Measurements from ENCODE around the gene EVI5. TPM values are rescaled to one million over a fixed set of nuclear protein-coding genes. Genes with fewer than 3 reads are reported as not detected.
"Not testable (repeated sequence)": the region's sequence is repeated elsewhere in the genome, so short reads cannot be mapped to it uniquely, and the experiment has no call there.

The EVI5 gene
- total RNA-seq, 2 experiments from 2014 or later, result 25.7 to 27.9 TPM

GRCh38 chr1:92663775-92664174 is 121.1 kb downstream of the EVI5 start:
- no peaks in the 10 kb centered on the region for H3K4me1 Mint-ChIP-seq (ENCODE audit: low read depth)
- POLR2A ChIA-PET, result interaction anchor here (1.0 kb wide), 1 partner anchor 383 kb away, joined by 4 read pairs; no protein-coding TSS in a partner anchor
- H3K9me3 Mint-ChIP-seq, result no peaks in the 10 kb centered on the region
- no peak overlapping the region for H3K27ac Mint-ChIP-seq
- intact Hi-C loops (cut with micrococcal nuclease), result no loop called here
- TF ChIP-seq CTCF (IDR thresholded peaks at IDR 0.05), result no peak
- H3K36me3 Mint-ChIP-seq (ENCODE audit: low read depth), result no peaks in the 10 kb centered on the region
- no peaks in the 10 kb centered on the region for H3K27me3 Mint-ChIP-seq
- DNase-seq (no peak), ATAC-seq (no peak)
- CTCF ChIA-PET, result no interaction called here
- no peak overlapping the region for H3K4me3 Mint-ChIP-seq

GRCh38 chr1:92662048-92662447 is 122.9 kb downstream of the EVI5 start:
- POLR2A ChIA-PET, result no interaction called here
- DNase-seq, result no peak
- ATAC-seq, result no peak
- CTCF ChIA-PET, result no interaction called here
- H3K4me1 Mint-ChIP-seq (ENCODE audit: low read depth), result no peaks in the 10 kb centered on the region
- H3K27ac Mint-ChIP-seq, result no peak overlapping the region
- intact Hi-C loops (cut with micrococcal nuclease), result no loop called here
- peaks cover 2% of the 10 kb centered on the region for H3K27me3 Mint-ChIP-seq
- H3K4me3 Mint-ChIP-seq, result no peak overlapping the region
- no peak for TF ChIP-seq CTCF (IDR thresholded peaks at IDR 0.05)
- H3K36me3 Mint-ChIP-seq (ENCODE audit: low read depth), result no peaks in the 10 kb centered on the region
- H3K9me3 Mint-ChIP-seq, result no peaks in the 10 kb centered on the region

- Mint-ChIP-seq H3K27me3 (peaks cover 9% of the 10 kb centered on the region), H3K4me3 (no peak overlapping the region), H3K9me3 (peaks cover 22% of the 10 kb centered on the region), H3K36me3 (ENCODE audit: low read depth) (peaks cover 11% of the 10 kb centered on the region), H3K27ac (no peak overlapping the region), H3K4me1 (ENCODE audit: low read depth) (no peaks in the 10 kb centered on the region)
- ATAC-seq, result no peak
- ChIA-PET POLR2A (no interaction called here), CTCF (no interaction called here)
- DNase-seq, result no peak
- intact Hi-C loops (cut with micrococcal nuclease), result no loop called here
- TF ChIP-seq CTCF (IDR thresholded peaks at IDR 0.05), result no peak
Observed at GRCh38 chr1:92657701-92658100, 127.2 kb downstream of the EVI5 start.

- intact Hi-C loops (cut with micrococcal nuclease), result no loop called here
- Mint-ChIP-seq H3K27me3 (peaks cover 12% of the 10 kb centered on the region), H3K27ac (no peak overlapping the region), H3K4me3 (no peak overlapping the region), H3K9me3 (peaks cover 22% of the 10 kb centered on the region), H3K4me1 (ENCODE audit: low read depth) (no peaks in the 10 kb centered on the region), H3K36me3 (ENCODE audit: low read depth) (peaks cover 11% of the 10 kb centered on the region)
- ATAC-seq (no peak), DNase-seq (no peak)
- no peak for TF ChIP-seq CTCF (IDR thresholded peaks at IDR 0.05)
- ChIA-PET POLR2A (no interaction called here), CTCF (no interaction called here)
Observed at GRCh38 chr1:92655197-92655801, 129.6 kb downstream of the EVI5 start.

GRCh38 chr1:92653605-92654381 is 131.1 kb downstream of the EVI5 start:
- POLR2A ChIA-PET, result no interaction called here
- H3K27me3 Mint-ChIP-seq, result peaks cover 15% of the 10 kb centered on the region
- CTCF ChIA-PET, result no interaction called here

GRCh38 chr1:92640686-92641085 is 144.2 kb downstream of the EVI5 start:
- ATAC-seq; DNase-seq; H3K4me1 Mint-ChIP-seq (ENCODE audit: low read depth); POLR2A ChIA-PET; H3K9me3 Mint-ChIP-seq; H3K27me3 Mint-ChIP-seq; intact Hi-C loops (cut with micrococcal nuclease); CTCF ChIA-PET; H3K36me3 Mint-ChIP-seq (ENCODE audit: low read depth); H3K27ac Mint-ChIP-seq; H3K4me3 Mint-ChIP-seq: not testable (repeated sequence)

More at GRCh38 chr1:92653605-92654381, 131.1 kb downstream of the EVI5 start:
- H3K4me1 Mint-ChIP-seq (ENCODE audit: low read depth), result no peaks in the 10 kb centered on the region
- TF ChIP-seq CTCF (IDR thresholded peaks at IDR 0.05), result no peak
- H3K9me3 Mint-ChIP-seq, result peaks cover 22% of the 10 kb centered on the region
- ATAC-seq (no peak), DNase-seq (no peak)
- H3K27ac Mint-ChIP-seq, result no peak overlapping the region
- no peak overlapping the region for H3K4me3 Mint-ChIP-seq
- intact Hi-C loops (cut with micrococcal nuclease), result no loop called here
- H3K36me3 Mint-ChIP-seq (ENCODE audit: low read depth), result peaks cover 11% of the 10 kb centered on the region

All from activated CD8-positive, alpha-beta T cell treated with anti-CD3 and anti-CD28 coated beads for 36 hours (primary cell).